KOPT-K1 (cell line): ENCODE measurements around the gene LENG1.
"Not testable (repeated sequence)": the region's sequence is repeated elsewhere in the genome, so short reads cannot be mapped to it uniquely, and the experiment has no call there.

Experiments used
- H3K27ac ChIP-seq: fragments of 200-600 bp; sonication (generic); 2 replicates; pipeline ENCODE4 v1.5.1; 2016; ENCODE audit warnings: antibody characterized with exemption, mild to moderate bottlenecking, low read depth, low read length; ENCODE audit not compliant: poor library complexity, severe bottlenecking
- H3K36me3 ChIP-seq: fragments of 200-600 bp; sonication (generic); 2 replicates; pipeline ENCODE4 v1.5.1; 2017; ENCODE audit warnings: antibody characterized with exemption, mild to moderate bottlenecking, low read length, moderate library complexity; ENCODE audit not compliant: insufficient read depth
- H3K9me3 ChIP-seq: fragments of 200-600 bp; sonication (generic); 2 replicates; pipeline ENCODE4 v1.5.1; 2017; ENCODE audit warnings: antibody characterized with exemption, low read length, mild to moderate bottlenecking; ENCODE audit not compliant: insufficient read depth, poor library complexity, severe bottlenecking

Gene LENG1

GRCh38 chr19:54194463-54194862 lies 34.9 kb upstream of the LENG1 start:
- H3K27ac ChIP-seq, H3K9me3 ChIP-seq: not testable (repeated sequence)
- H3K36me3 ChIP-seq = peaks cover 25% of the 10 kb centered on the region

GRCh38 chr19:54193011-54193410 lies 33.5 kb upstream of the LENG1 start:
- Histone ChIP-seq H3K27ac (no peak overlapping the region), H3K36me3 (peaks cover 25% of the 10 kb centered on the region), H3K9me3 (no peaks in the 10 kb centered on the region)

- H3K36me3 ChIP-seq = peaks cover 28% of the 10 kb centered on the region
- peak overlapping the region; percentile 86 for H3K27ac ChIP-seq
- no peaks in the 10 kb centered on the region for H3K9me3 ChIP-seq
Measured at GRCh38 chr19:54191811-54192453, 32.4 kb upstream of the LENG1 start.

GRCh38 chr19:54191011-54191810 lies 31.7 kb upstream of the LENG1 start, which contains the start of gene TSEN34:
TSS of gene TSEN34 (plus strand) at chr19:54191308. CDS start at chr19:54191365, 57 bp downstream.
- Histone ChIP-seq H3K36me3 (peaks cover 36% of the 10 kb centered on the region), H3K27ac (peak within 1 kb of the TSS; percentile 86), H3K9me3 (no peaks in the 10 kb centered on the region)

- Histone ChIP-seq H3K9me3 (no peaks in the 10 kb centered on the region), H3K36me3 (peaks cover 37% of the 10 kb centered on the region)
Measured at GRCh38 chr19:54190503-54191010, 31.0 kb upstream of the LENG1 start.

GRCh38 chr19:54189735-54190502 lies 30.4 kb upstream of the LENG1 start:
- Histone ChIP-seq H3K36me3 (peaks cover 30% of the 10 kb centered on the region), H3K9me3 (no peaks in the 10 kb centered on the region), H3K27ac (peak overlapping the region; percentile 86)

More at GRCh38 chr19:54190503-54191010, 31.0 kb upstream of the LENG1 start:
- peak overlapping the region; percentile 86 for H3K27ac ChIP-seq

GRCh38 chr19:54189145-54189734 lies 29.7 kb upstream of the LENG1 start, which contains the start of gene MBOAT7:
TSS of gene MBOAT7 (minus strand) at chr19:54189580. CDS start at chr19:54188508, 1,072 bp downstream.
- H3K36me3 ChIP-seq = peaks cover 26% of the 10 kb centered on the region
- H3K27ac ChIP-seq = peak within 1 kb of the TSS; percentile 86
- H3K9me3 ChIP-seq = no peaks in the 10 kb centered on the region

- peaks cover 27% of the 10 kb centered on the region for H3K36me3 ChIP-seq
- H3K9me3 ChIP-seq = no peaks in the 10 kb centered on the region
- peak overlapping the region; percentile 86 for H3K27ac ChIP-seq
Measured at GRCh38 chr19:54188215-54188871, 28.8 kb upstream of the LENG1 start.

- H3K9me3 ChIP-seq = no peaks in the 10 kb centered on the region
- peaks cover 26% of the 10 kb centered on the region; the same call in 1 of the 2 replicates for H3K36me3 ChIP-seq
- no peak overlapping the region for H3K27ac ChIP-seq
Measured at GRCh38 chr19:54186934-54187381, 27.4 kb upstream of the LENG1 start.

GRCh38 chr19:54186351-54186750 lies 26.8 kb upstream of the LENG1 start:
- no peak overlapping the region for H3K27ac ChIP-seq
- H3K9me3 ChIP-seq = no peaks in the 10 kb centered on the region
- peaks cover 26% of the 10 kb centered on the region; the same call in 1 of the 2 replicates for H3K36me3 ChIP-seq

- peaks cover 49% of the 10 kb centered on the region for H3K36me3 ChIP-seq
- no peak overlapping the region for H3K27ac ChIP-seq
Measured at GRCh38 chr19:54183431-54183830, 23.9 kb upstream of the LENG1 start.

GRCh38 chr19:54181894-54182293 lies 22.4 kb upstream of the LENG1 start:
- not testable (repeated sequence) for H3K27ac ChIP-seq, H3K9me3 ChIP-seq
- peaks cover 54% of the 10 kb centered on the region for H3K36me3 ChIP-seq

More at GRCh38 chr19:54183431-54183830, 23.9 kb upstream of the LENG1 start:
- no peaks in the 10 kb centered on the region for H3K9me3 ChIP-seq

GRCh38 chr19:54180691-54181091 lies 21.2 kb upstream of the LENG1 start:
- no peaks in the 10 kb centered on the region for H3K9me3 ChIP-seq
- no peak overlapping the region for H3K27ac ChIP-seq
- H3K36me3 ChIP-seq = peaks cover 53% of the 10 kb centered on the region

- H3K36me3 ChIP-seq = peaks cover 53% of the 10 kb centered on the region
- no peaks in the 10 kb centered on the region for H3K9me3 ChIP-seq
- H3K27ac ChIP-seq = no peak overlapping the region
Measured at GRCh38 chr19:54179921-54180461, 20.5 kb upstream of the LENG1 start.
